DND-41 (cell line): ENCODE measurements around the gene TRIM3.

Experiments used
- ATAC-seq: fragments of 200-7000 bp; cut with Tn5 transposase; 3 replicates; pipeline ENCODE4 v1.9.1; 2021; ENCODE audit warnings: low read depth; ENCODE audit not compliant: insufficient read depth
- DNase-seq: peaks from one replicate; pipeline ENCODE4 v3.0.0-alpha.2; 2020
- H2AFZ ChIP-seq: 2 replicates; pipeline ENCODE4 v1.6.0; 2012; ENCODE audit warnings: low read depth, low read length
- H3K27ac ChIP-seq: 2 replicates; pipeline ENCODE4 v1.5.1; 2012; ENCODE audit warnings: low read length, inconsistent platforms
- H3K27me3 ChIP-seq: fragments of 200-600 bp; sonication (generic); 2 replicates; pipeline ENCODE4 v1.6.0; 2012; ENCODE audit warnings: low read length, mild to moderate bottlenecking, inconsistent platforms; ENCODE audit not compliant: insufficient read depth, poor library complexity
- H3K36me3 ChIP-seq: 2 replicates; pipeline ENCODE4 v1.5.1; 2012; ENCODE audit warnings: low read length, inconsistent platforms; ENCODE audit not compliant: insufficient read depth
- H3K4me1 ChIP-seq: 2 replicates; pipeline ENCODE4 v1.5.1; 2012; ENCODE audit warnings: mild to moderate bottlenecking, low read length; ENCODE audit not compliant: insufficient read depth
- H3K4me2 ChIP-seq: 2 replicates; pipeline ENCODE4 v1.6.0; 2012; ENCODE audit warnings: mild to moderate bottlenecking, moderate library complexity, low read length, inconsistent platforms; ENCODE audit not compliant: insufficient read depth
- H3K4me3 ChIP-seq, 2 experiments: fragments of 200-600 bp in 1 of 2; shearing (Covaris generic) in 1 of 2; 2 replicates each; pipeline ENCODE4 v1.5.1; 2012 to 2016; ENCODE audit warnings: inconsistent platforms in 2 of 2, low read length in 2 of 2, mild to moderate bottlenecking in 2 of 2, low read depth in 1 of 2, moderate library complexity in 1 of 2
- H3K79me2 ChIP-seq: 2 replicates; pipeline ENCODE4 v1.6.0; 2012; ENCODE audit warnings: low read length, inconsistent platforms; ENCODE audit not compliant: insufficient read depth
- H3K9ac ChIP-seq: 2 replicates; pipeline ENCODE4 v1.6.0; 2012; ENCODE audit warnings: low read depth, mild to moderate bottlenecking, inconsistent platforms, low read length, moderate library complexity
- H3K9me3 ChIP-seq: 2 replicates; pipeline ENCODE4 v1.5.1; 2012; ENCODE audit warnings: low read length, moderate library complexity, mild to moderate bottlenecking, inconsistent platforms; ENCODE audit not compliant: insufficient read depth, severe bottlenecking
- H4K20me1 ChIP-seq: 2 replicates; pipeline ENCODE4 v1.6.0; 2012; ENCODE audit warnings: low read length; ENCODE audit not compliant: insufficient read depth
- CTCF ChIP-seq: IDR thresholded peaks from 2 replicates; pipeline ENCODE4 v1.5.1; 2012; ENCODE audit warnings: borderline replicate concordance, low read length, moderate library complexity, mild to moderate bottlenecking; ENCODE audit not compliant: poor library complexity, severe bottlenecking; ENCODE audit errors: extremely low read depth
- EZH2 ChIP-seq: IDR thresholded peaks from 3 replicates; pipeline ENCODE4 v1.6.1; 2012; ENCODE audit warnings: borderline replicate concordance, low read depth, mild to moderate bottlenecking, moderate library complexity, low read length, inconsistent platforms; ENCODE audit not compliant: severe bottlenecking

TRIM3 gene

GRCh38 chr11:6448574-6448973 is 25.2 kb downstream of the TRIM3 start:
- TF ChIP-seq EZH2 (no peak), CTCF (no peak)
- ATAC-seq (no peak), DNase-seq (no peak)
- no peaks in the 10 kb centered on the region for H3K79me2 ChIP-seq
- no peak overlapping the region for H3K4me2 ChIP-seq
- no peaks in the 10 kb centered on the region for H4K20me1 ChIP-seq
- H3K4me3 ChIP-seq, result no peak overlapping the region
- H2AFZ ChIP-seq, result no peak overlapping the region
- no peaks in the 10 kb centered on the region for H3K9me3 ChIP-seq
- no peak overlapping the region for H3K27ac ChIP-seq
- H3K36me3 ChIP-seq, result peaks cover 10% of the 10 kb centered on the region; the same call in 1 of the 2 replicates
- no peaks in the 10 kb centered on the region for H3K4me1 ChIP-seq
- no peaks in the 10 kb centered on the region for H3K27me3 ChIP-seq
- no peak overlapping the region for H3K9ac ChIP-seq

- ATAC-seq (peak; percentile 94), DNase-seq (peak; percentile 67)
- no peaks in the 10 kb centered on the region for H4K20me1 ChIP-seq
- H3K36me3 ChIP-seq, result no peaks in the 10 kb centered on the region
- H3K4me2 ChIP-seq, result no peak overlapping the region
- no peak overlapping the region for H3K4me3 ChIP-seq
- no peaks in the 10 kb centered on the region for H3K79me2 ChIP-seq
- TF ChIP-seq CTCF (peak; percentile 93), EZH2 (no peak)
- no peaks in the 10 kb centered on the region for H3K9me3 ChIP-seq
- H2AFZ ChIP-seq, result no peak overlapping the region
- no peak overlapping the region for H3K27ac ChIP-seq
- H3K27me3 ChIP-seq, result no peaks in the 10 kb centered on the region
- H3K9ac ChIP-seq, result no peak overlapping the region
- 0 out of 2 replicates have a peak, but pooled peaks cover 3% of the 10 kb centered on the region for H3K4me1 ChIP-seq
Measured at GRCh38 chr11:6443269-6444003, 30.3 kb downstream of the TRIM3 start.

GRCh38 chr11:6442441-6442840 is 31.3 kb downstream of the TRIM3 start:
- no peaks in the 10 kb centered on the region for H3K9me3 ChIP-seq
- no peaks in the 10 kb centered on the region for H3K36me3 ChIP-seq
- no peaks in the 10 kb centered on the region for H4K20me1 ChIP-seq
- no peak overlapping the region for H3K4me3 ChIP-seq
- H3K4me1 ChIP-seq, result 0 out of 2 replicates have a peak, but pooled peaks cover 3% of the 10 kb centered on the region
- ATAC-seq, result no peak
- H3K79me2 ChIP-seq, result no peaks in the 10 kb centered on the region
- no peak overlapping the region for H2AFZ ChIP-seq
- DNase-seq, result no peak
- H3K27ac ChIP-seq, result no peak overlapping the region
- no peak overlapping the region for H3K4me2 ChIP-seq
- no peak overlapping the region for H3K9ac ChIP-seq
- no peaks in the 10 kb centered on the region for H3K27me3 ChIP-seq
- TF ChIP-seq EZH2 (no peak), CTCF (no peak)
